ENCODE data around the gene OASL.

Gene OASL

GRCh38 chr12:120979862-120980696, 59.0 kb downstream of the OASL start:
- H3K27ac ChIP-seq: no peak overlapping the region
- TF ChIP-seq ZFX (IDR thresholded peaks at IDR 0.05): no peak
- TF ChIP-seq CTCF (conservative IDR thresholded peaks at IDR 0.05): no peak

- H3K27ac ChIP-seq: no peak overlapping the region
- no peak for TF ChIP-seq ZFX (IDR thresholded peaks at IDR 0.05)
- TF ChIP-seq CTCF (conservative IDR thresholded peaks at IDR 0.05): no peak
These were observed 59.7 kb downstream of the OASL start for GRCh38 chr12:120979220-120979861.

GRCh38 chr12:120978296-120979219, 60.5 kb downstream of the OASL start, which contains the start of gene HNF1A:
Gene HNF1A (plus strand): TSS chr12:120978543. CDS start chr12:120978769, 226 bp downstream.
- H3K27ac ChIP-seq: no peak within 1 kb of the TSS
- TF ChIP-seq ZFX (IDR thresholded peaks at IDR 0.05) (no peak), CTCF (conservative IDR thresholded peaks at IDR 0.05) (no peak)

GRCh38 chr12:120977531-120978295, 61.3 kb downstream of the OASL start:
- H3K27ac ChIP-seq: no peak overlapping the region
- TF ChIP-seq ZFX (IDR thresholded peaks at IDR 0.05) (no peak), CTCF (conservative IDR thresholded peaks at IDR 0.05) (no peak)

- no peak for TF ChIP-seq ZFX (IDR thresholded peaks at IDR 0.05)
- TF ChIP-seq CTCF (conservative IDR thresholded peaks at IDR 0.05): no peak
- H3K27ac ChIP-seq: no peak overlapping the region
These were observed 66.0 kb downstream of the OASL start for GRCh38 chr12:120972870-120973543.

Measured in C4-2B (cell line).